ENCODE measurements around the gene SDC1. TPM values are rescaled to one million over a fixed set of nuclear protein-coding genes. Genes with fewer than 3 reads are reported as not detected.
"Not testable (repeated sequence)": the region's sequence is repeated elsewhere in the genome, so short reads cannot be mapped to it uniquely, and the experiment has no call there.

SDC1 gene, protein sequence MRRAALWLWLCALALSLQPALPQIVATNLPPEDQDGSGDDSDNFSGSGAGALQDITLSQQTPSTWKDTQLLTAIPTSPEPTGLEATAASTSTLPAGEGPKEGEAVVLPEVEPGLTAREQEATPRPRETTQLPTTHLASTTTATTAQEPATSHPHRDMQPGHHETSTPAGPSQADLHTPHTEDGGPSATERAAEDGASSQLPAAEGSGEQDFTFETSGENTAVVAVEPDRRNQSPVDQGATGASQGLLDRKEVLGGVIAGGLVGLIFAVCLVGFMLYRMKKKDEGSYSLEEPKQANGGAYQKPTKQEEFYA
- polyA plus RNA-seq: not detected

DNA sequence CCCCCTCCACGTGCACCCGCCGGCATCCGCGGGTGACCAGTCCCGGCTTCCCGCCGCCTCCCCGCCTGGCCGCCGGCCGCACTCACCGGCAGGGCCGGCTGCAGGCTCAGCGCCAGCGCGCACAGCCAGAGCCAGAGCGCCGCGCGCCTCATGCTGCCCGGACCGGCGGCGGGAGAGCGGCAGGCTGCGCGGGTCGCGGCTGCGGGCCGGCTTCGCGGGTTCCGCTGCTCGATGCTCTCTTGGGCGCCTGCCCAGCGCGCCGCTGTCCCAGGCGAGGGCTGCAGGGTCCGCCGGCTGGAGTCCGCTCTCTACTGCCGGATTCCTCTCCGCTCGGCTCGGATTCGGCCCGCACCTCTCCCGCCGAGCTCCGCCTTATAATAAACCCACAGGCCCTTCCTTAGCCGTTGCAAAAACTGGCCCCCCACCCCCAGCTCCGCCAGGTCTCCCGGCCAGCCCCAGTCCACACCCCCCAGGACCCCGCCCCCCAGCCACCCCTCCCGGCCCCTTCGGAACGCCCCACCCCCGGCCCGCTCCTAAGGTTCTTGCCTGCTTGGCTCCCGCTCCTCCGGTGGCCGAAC lies at the start of gene SDC1:
SDC1 (minus strand) TSS at position 415 of the 578 bp plus-strand sequence; CDS start at position 152, 263 bp downstream.
- Mint-ChIP-seq H3K36me3 (no peaks in the 10 kb centered on the region), H3K4me1 (peaks cover 0 to 4% of the 10 kb centered on the region in 2 donors), H3K27me3 (ENCODE audit: low read depth in 3 of 3) (peaks cover 15 to 25% (median 17%) of the 10 kb centered on the region in 3 donors), H3K27ac (no peak within 1 kb of the TSS), H3K4me3 (peak within 1 kb of the TSS in 3 of 5 donors; percentile 10 to 27 (median 17)), H3K9me3 (no peaks in the 10 kb centered on the region)
- no peak for DNase-seq

DNA sequence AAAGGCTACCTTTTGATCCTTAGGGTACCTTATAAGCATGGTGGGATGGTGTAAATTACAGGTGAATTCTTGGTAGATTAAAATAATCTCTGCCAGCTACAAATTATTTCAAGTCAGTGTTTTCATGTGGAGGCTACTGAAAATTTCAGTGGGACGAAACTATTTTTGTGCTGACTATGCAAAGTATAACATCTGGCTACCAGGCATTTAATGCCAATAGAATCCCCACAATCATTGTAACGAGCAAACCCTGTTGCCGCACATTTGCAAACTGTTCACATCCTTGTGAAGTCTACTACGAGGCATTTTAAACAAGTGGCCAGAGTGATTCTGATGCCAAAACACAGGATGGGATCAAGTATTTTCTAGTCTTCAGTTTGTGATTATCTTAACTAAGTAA lies 48.1 kb upstream of the SDC1 start:
- no peak for DNase-seq
- H3K27ac Mint-ChIP-seq: peak overlapping the region in 2 of 6 donors; percentile 12 to 24
- H3K4me3 Mint-ChIP-seq: no peak overlapping the region

DNA sequence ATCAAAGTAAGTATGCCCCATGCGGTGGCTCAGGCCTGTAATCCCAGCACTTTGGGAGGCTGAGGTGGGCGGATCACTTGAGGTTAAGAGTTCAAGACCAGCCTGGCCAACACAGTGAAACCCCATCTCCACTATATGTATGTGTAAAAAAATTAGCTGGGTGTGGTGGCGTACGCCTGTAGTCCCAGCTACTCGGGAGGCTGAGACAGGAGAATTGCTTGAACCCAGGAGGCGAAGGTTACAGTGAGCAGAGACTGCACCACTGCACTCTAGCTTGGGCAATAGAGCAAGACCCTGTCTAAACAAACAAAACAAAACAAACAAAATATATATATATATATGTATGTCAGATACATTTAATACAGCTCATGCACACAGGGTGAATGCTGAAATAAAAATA lies 43.4 kb upstream of the SDC1 start:
- not testable (repeated sequence) for H3K36me3 Mint-ChIP-seq; H3K27ac Mint-ChIP-seq; H3K4me3 Mint-ChIP-seq; H3K27me3 Mint-ChIP-seq (ENCODE audit: low read depth in 3 of 3); H3K9me3 Mint-ChIP-seq; DNase-seq
- peaks cover 14 to 49% of the 10 kb centered on the region in 2 donors for H3K4me1 Mint-ChIP-seq

More for the DNA sequence above, 48.1 kb upstream of the SDC1 start:
- H3K27me3 Mint-ChIP-seq (ENCODE audit: low read depth in 3 of 3): no peaks in the 10 kb centered on the region
- peaks cover 0 to 4% (median 0%) of the 10 kb centered on the region in 3 donors for H3K36me3 Mint-ChIP-seq
- H3K4me1 Mint-ChIP-seq: peaks cover 6 to 49% of the 10 kb centered on the region in 2 donors
- H3K9me3 Mint-ChIP-seq: no peaks in the 10 kb centered on the region

- H3K27me3 Mint-ChIP-seq (ENCODE audit: low read depth in 3 of 3): peaks cover 0 to 3% (median 0%) of the 10 kb centered on the region in 3 donors
- no peaks in the 10 kb centered on the region for H3K36me3 Mint-ChIP-seq
- H3K27ac Mint-ChIP-seq: peak overlapping the region in 4 of 6 donors; percentile 19 to 37 (median 29)
- DNase-seq: no peak
- no peak overlapping the region for H3K4me3 Mint-ChIP-seq
- H3K9me3 Mint-ChIP-seq: no peaks in the 10 kb centered on the region
- peaks cover 14 to 42% of the 10 kb centered on the region in 2 donors for H3K4me1 Mint-ChIP-seq
Measured at GRCh38 chr2:20267529-20267928, 42.6 kb upstream of the SDC1 start.

- peaks cover 0 to 7% (median 5%) of the 10 kb centered on the region in 3 donors for H3K36me3 Mint-ChIP-seq
- H3K4me1 Mint-ChIP-seq: peaks cover 14 to 33% of the 10 kb centered on the region in 2 donors
- H3K27me3 Mint-ChIP-seq (ENCODE audit: low read depth in 3 of 3): peaks cover 0 to 3% (median 0%) of the 10 kb centered on the region in 3 donors
- H3K4me3 Mint-ChIP-seq: no peak overlapping the region
- peak overlapping the region in 2 of 6 donors; percentile 28 to 55 for H3K27ac Mint-ChIP-seq
- no peaks in the 10 kb centered on the region for H3K9me3 Mint-ChIP-seq
- no peak for DNase-seq
Measured at GRCh38 chr2:20264629-20265028, 39.7 kb upstream of the SDC1 start.

- Mint-ChIP-seq H3K4me1 (peaks cover 0 to 6% of the 10 kb centered on the region in 2 donors), H3K4me3 (no peak overlapping the region), H3K9me3 (no peaks in the 10 kb centered on the region), H3K27me3 (ENCODE audit: low read depth in 3 of 3) (peaks cover 0 to 1% (median 0%) of the 10 kb centered on the region in 3 donors), H3K27ac (no peak overlapping the region), H3K36me3 (peaks cover 9 to 44% (median 25%) of the 10 kb centered on the region in 3 donors)
- DNase-seq: no peak
Measured at GRCh38 chr2:20257411-20257810, 32.5 kb upstream of the SDC1 start.

- peaks cover 0 to 3% (median 0%) of the 10 kb centered on the region in 3 donors for H3K27me3 Mint-ChIP-seq (ENCODE audit: low read depth in 3 of 3)
- DNase-seq: no peak
- H3K36me3 Mint-ChIP-seq: peaks cover 9 to 61% (median 37%) of the 10 kb centered on the region in 3 donors
- no peaks in the 10 kb centered on the region for H3K9me3 Mint-ChIP-seq
- H3K4me3 Mint-ChIP-seq: no peak overlapping the region
- H3K4me1 Mint-ChIP-seq: peaks cover 0 to 6% of the 10 kb centered on the region in 2 donors
- H3K27ac Mint-ChIP-seq: no peak overlapping the region
Measured at GRCh38 chr2:20254731-20255130, 29.8 kb upstream of the SDC1 start.

GRCh38 chr2:20250436-20250835 lies 25.5 kb upstream of the SDC1 start:
- DNase-seq: no peak
- peaks cover 0 to 6% (median 0%) of the 10 kb centered on the region in 3 donors for H3K27me3 Mint-ChIP-seq (ENCODE audit: low read depth in 3 of 3)
- H3K4me3 Mint-ChIP-seq: no peak overlapping the region
- peaks cover 11 to 57% (median 37%) of the 10 kb centered on the region in 3 donors for H3K36me3 Mint-ChIP-seq
- H3K4me1 Mint-ChIP-seq: no peaks in the 10 kb centered on the region
- H3K27ac Mint-ChIP-seq: peak overlapping the region in 1 of 6 donors; percentile 69
- H3K9me3 Mint-ChIP-seq: no peaks in the 10 kb centered on the region

DNA sequence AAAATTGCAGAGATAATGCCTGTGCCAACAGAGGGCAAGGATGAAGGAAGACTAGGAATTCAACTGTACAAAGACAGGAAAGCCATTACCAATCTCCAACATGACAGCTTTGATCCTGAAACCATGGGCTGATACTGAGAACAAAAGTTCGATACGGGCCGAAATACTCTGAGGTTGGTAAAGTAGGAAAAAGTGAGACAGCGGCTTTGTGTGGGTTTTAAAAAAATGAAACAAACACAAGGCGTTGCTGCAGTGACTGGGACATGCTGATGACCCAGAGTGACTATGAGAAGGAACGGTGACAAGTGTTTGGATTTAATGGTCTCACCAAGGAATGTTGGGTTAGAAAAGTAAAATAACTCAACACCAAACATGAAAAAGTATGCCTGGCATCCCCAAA lies 24.2 kb upstream of the SDC1 start:
- no peak for DNase-seq
- Mint-ChIP-seq H3K27me3 (ENCODE audit: low read depth in 3 of 3) (peaks cover 0 to 6% (median 0%) of the 10 kb centered on the region in 3 donors), H3K9me3 (no peaks in the 10 kb centered on the region), H3K36me3 (peaks cover 9 to 48% (median 31%) of the 10 kb centered on the region in 3 donors), H3K27ac (peak overlapping the region in 2 of 6 donors; percentile 5 to 41), H3K4me3 (no peak overlapping the region), H3K4me1 (no peaks in the 10 kb centered on the region)

- H3K27me3 Mint-ChIP-seq (ENCODE audit: low read depth in 3 of 3): peaks cover under 1 to 6% (median 3%) of the 10 kb centered on the region in 3 donors
- peaks cover 3 to 31% (median 21%) of the 10 kb centered on the region in 3 donors for H3K36me3 Mint-ChIP-seq
- H3K4me3 Mint-ChIP-seq: no peak overlapping the region
- peak overlapping the region in 4 of 6 donors; percentile 35 to 48 (median 46) for H3K27ac Mint-ChIP-seq
- peaks cover 4 to 6% of the 10 kb centered on the region in 2 donors for H3K4me1 Mint-ChIP-seq
- H3K9me3 Mint-ChIP-seq: no peaks in the 10 kb centered on the region
- DNase-seq: no peak
Measured at GRCh38 chr2:20247084-20247483, 22.2 kb upstream of the SDC1 start.

- DNase-seq, H3K4me3 Mint-ChIP-seq, H3K36me3 Mint-ChIP-seq, H3K9me3 Mint-ChIP-seq: not testable (repeated sequence)
- Mint-ChIP-seq H3K27me3 (ENCODE audit: low read depth in 3 of 3) (peaks cover 11 to 17% (median 13%) of the 10 kb centered on the region in 3 donors), H3K27ac (peak overlapping the region in 2 of 6 donors; percentile 30 to 65), H3K4me1 (peaks cover 10 to 15% of the 10 kb centered on the region in 2 donors)
Measured at GRCh38 chr2:20243637-20244036, 18.7 kb upstream of the SDC1 start.

- Mint-ChIP-seq H3K4me1 (peaks cover 10 to 15% of the 10 kb centered on the region in 2 donors), H3K9me3 (no peaks in the 10 kb centered on the region), H3K36me3 (peaks cover 0 to 5% (median 3%) of the 10 kb centered on the region in 3 donors), H3K27ac (peak overlapping the region in 2 of 6 donors; percentile 63 to 69), H3K4me3 (no peak overlapping the region), H3K27me3 (ENCODE audit: low read depth in 3 of 3) (peaks cover 11 to 19% (median 15%) of the 10 kb centered on the region in 3 donors)
- no peak for DNase-seq
Measured at GRCh38 chr2:20242727-20243377, 17.9 kb upstream of the SDC1 start.

GRCh38 chr2:20241973-20242726 lies 17.2 kb upstream of the SDC1 start:
- H3K36me3 Mint-ChIP-seq: no peaks in the 10 kb centered on the region
- H3K4me3 Mint-ChIP-seq: peak overlapping the region in 4 of 5 donors; percentile 42 to 83 (median 69)
- H3K27me3 Mint-ChIP-seq (ENCODE audit: low read depth in 3 of 3): peaks cover 11 to 22% (median 12%) of the 10 kb centered on the region in 3 donors
- H3K27ac Mint-ChIP-seq: peak overlapping the region in 2 of 6 donors; percentile 35 to 49
- no peaks in the 10 kb centered on the region for H3K9me3 Mint-ChIP-seq
- DNase-seq: peak; percentile 17 to 27 (median 23)
- peaks cover 10 to 15% of the 10 kb centered on the region in 2 donors for H3K4me1 Mint-ChIP-seq
